NCI-H2081 (cell line): ENCODE measurements around the gene LAMTOR4.
"Not testable (repeated sequence)": the region's sequence is repeated elsewhere in the genome, so short reads cannot be mapped to it uniquely, and the experiment has no call there.

ENCODE experiments used
- DNase-seq, 2 experiments: peaks; one replicate each; lab custom pipeline; 2025; lab: John Stamatoyannopoulos, UW

LAMTOR4 gene

DNA sequence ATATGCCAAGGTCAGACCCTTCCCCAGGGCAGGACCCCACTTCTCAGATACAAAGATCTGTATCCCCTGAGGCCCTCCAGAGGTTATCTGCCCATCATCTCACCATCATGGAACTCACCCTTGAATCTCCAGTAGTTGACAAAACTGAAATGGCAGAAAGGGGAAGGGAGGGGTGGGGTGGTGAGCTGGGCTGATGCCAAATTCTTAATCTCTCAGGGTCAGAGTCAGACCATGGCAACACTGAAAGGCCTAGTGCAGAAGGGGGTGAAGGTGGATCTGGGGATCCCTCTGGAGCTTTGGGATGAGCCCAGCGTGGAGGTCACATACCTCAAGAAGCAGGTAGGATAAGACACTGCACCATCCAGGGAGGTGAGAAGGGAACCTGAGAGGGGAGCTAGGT is 26.1 kb upstream of the LAMTOR4 start:
- no peak for DNase-seq

DNA sequence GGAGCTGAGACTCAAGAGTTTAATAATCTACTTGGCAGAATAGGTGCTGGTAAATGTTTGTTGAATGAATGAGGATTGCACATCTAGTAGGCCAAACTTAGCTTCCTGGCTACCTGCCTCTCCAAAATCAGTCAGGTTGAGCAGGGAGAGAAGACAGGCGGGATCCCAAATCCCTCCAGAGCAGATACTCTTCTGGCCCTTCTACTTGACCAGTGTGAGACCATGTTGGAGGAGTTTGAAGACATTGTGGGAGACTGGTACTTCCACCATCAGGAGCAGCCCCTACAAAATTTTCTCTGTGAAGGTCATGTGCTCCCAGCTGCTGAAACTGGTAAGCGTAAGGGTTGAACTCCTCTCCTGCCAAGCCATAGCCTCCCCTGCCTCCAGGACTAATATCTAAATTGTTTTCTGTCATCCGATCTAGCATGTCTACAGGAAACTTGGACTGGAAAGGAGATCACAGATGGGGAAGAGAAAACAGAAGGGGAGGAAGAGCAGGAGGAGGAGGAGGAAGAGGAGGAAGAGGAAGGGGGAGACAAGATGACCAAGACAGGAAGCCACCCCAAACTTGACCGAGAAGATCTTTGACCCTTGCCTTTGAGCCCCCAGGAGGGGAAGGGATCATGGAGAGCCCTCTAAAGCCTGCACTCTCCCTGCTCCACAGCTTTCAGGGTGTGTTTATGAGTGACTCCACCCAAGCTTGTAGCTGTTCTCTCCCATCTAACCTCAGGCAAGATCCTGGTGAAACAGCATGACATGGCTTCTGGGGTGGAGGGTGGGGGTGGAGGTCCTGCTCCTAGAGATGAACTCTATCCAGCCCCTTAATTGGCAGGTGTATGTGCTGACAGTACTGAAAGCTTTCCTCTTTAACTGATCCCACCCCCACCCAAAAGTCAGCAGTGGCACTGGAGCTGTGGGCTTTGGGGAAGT is 24.2 kb upstream of the LAMTOR4 start:
- no peak for DNase-seq

DNA sequence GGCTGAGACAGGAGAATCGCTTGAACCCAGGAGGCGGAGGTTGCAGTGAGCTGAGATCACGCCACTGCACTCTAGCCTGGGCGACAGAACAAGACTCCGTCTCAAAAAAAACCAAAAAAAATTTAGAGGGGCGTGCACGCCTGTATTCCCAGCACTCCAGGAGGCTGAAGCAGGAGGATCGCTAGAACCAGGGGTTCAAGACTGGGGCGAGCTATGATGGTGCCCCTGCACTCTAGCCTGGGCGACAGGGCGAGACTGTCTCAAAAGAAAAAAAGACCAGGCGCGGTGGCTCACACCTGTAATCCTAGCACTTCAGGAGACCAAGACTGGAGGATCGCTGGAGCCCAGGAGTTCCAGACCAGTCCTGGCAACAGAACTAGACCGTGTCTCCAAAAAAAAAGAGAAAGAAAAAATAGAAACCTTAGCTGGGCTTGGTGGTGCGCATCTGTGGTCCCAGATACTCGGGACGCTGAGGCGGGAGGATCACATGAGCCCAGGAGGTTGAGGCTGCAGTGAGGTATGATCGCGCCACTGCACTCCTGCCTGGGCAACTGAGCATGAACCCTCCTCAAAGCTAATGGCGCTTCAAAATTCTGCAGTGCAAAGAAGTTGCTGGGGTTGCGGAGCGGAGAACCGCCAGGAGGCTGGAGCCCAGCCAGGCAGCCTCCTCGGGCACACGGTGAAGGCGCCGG is 22.3 kb upstream of the LAMTOR4 start:
- peak in 1 of 2 experiments; percentile 62 for DNase-seq

DNA sequence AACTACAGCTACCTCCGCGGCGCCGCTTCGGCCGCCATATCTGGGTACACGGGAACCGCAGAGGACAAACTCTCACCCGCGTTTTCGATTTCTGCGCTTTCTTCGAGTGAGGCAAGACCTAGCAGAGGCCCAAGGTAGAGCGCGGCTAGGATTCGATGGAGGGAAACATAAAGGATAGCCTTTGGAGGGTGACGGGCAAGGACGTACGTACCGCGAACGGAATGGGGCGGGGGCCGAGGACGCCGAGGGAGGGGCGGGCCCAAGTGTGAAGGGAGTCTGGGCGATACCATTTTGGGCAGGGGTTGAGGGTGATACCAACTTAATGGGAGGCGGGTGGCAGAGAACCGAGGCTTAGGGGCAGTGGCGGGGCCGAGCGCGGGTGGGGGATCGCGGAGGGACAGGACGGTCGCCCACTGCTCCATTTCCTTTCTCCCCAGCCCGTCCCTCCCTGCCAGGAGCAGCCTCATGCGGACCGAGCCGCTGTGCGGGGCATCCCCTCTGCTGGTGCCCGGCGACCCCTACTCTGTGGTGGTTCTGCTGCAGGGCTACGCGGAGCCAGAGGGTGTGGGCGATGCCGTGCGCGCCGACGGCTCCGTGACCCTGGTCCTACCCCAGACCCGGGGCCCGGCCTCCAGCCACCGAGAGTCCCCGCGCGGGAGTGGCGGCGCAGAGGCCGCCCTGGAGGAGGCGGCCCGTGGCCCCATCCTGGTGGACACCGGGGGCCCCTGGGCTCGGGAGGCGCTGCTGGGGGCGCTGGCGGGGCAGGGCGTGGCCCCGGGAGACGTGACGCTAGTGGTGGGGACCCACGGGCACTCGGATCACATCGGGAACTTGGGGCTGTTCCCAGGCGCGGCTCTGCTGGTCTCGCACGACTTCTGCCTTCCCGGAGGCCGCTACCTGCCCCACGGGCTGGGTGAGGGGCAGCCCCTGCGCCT is 21.5 kb upstream of the LAMTOR4 start, which contains the start of gene MBLAC1:
MBLAC1 (plus strand) TSS at position 37 of the 935 bp plus-strand sequence; CDS start at position 466, 429 bp downstream.
- DNase-seq, result peak; percentile 93 to 95

DNA sequence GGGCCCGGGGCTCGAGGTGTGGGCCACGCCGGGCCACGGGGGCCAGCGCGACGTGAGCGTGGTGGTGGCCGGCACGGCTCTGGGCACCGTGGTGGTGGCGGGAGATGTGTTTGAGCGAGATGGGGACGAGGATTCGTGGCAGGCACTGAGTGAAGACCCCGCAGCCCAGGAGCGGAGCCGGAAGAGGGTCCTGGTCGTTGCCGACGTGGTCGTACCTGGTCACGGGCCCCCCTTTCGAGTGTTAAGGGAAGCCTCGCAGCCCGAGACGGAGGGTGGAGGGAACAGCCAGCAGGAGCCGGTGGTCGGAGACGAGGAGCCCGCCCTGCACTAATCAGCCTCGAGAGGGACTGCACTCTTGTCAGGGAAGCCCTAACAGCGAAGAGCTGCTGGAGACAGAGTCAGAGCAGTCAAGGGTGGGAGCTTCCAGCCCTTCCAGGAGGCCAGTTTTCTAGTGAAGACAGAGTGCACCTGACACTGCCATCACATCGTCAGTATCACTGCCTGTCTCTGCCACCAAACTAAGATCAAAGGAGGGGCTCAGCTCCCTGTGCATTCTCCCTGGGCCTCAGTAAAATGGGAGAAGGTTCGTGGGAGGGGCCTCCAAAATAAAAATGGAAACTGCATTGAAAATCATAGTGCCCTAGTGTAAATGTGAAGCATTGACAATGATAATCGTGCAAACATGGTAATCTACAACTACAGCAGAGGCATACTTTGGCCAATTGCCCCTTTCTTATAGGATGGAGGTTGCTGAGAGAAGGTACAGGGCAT is 20.7 kb upstream of the LAMTOR4 start:
- DNase-seq, result no peak

DNA sequence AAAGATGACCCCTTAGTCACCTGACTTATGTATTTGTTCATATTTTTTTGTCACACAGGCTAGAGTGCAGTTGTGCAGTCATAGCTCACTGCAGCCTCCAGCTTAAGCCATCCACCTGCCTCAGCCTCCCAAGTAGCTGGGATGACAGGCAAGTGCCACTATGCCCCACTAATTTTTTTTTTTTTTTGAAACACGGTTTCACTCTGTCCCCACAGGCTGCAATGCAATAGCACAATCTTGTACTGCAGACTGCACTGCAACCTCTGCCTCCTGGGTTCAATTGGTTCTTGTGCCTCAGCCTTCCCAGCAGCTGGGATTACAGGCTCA is 20.1 kb upstream of the LAMTOR4 start:
- no peak for DNase-seq

DNA sequence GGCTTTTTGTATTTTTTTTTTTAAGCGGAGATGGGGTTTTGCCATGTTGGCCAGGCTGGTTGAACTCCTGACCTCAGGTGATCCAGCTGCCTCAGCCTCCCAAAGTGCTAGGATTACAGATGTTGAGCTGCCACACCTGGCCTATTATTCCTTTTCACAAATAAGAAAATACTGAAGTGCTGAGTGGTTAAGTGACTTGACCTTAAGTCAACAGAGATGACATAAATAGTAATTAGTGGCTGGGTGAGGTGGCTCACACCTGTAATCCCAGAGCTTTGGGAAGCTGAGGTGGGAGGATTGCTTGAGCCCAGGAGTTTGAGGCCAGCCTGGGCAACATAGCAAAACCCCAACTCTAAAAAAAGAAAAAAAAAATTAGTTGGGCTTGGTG is 18.5 kb upstream of the LAMTOR4 start:
- DNase-seq, result not testable (repeated sequence)

DNA sequence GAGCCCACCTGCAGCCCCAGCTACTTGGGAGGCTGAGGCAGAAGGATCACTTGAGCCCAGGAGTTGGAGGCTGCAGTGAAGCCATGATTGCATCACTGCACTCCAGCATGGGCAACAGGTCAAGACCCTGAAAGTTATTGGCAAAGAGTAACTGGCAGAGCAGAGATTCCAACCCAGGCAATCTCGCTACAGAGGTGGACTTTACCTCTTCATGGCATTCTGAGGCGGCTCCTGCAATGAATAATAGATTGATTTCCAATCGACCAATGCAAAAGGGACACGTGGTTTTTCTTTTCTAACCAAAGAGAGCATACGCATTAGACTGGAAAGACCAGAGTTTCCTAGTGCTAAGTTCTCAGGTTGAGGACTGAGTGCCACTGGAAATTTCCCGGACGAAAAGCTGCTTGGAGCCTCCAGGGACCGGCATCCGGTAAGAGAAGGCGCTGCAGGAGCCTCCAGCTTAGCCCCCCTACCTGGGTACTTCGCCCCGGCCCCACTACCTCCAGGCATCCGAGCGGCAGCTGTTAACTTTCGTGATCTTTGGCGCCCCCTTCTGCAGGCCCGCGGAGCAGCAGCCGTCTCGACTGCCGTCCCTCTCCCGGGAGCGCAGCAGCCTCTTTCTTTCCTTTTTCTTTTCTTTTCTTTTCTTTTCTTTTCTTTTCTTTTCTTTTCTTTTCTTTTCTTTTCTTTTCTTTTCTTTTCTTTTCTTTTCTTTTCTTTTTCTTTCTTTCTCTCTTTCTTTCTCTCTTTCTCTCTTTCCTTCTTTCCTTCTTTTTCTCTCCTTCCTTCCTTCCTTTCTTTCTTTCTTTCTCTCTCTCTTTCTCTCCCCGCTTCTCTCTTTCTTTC is 17.9 kb upstream of the LAMTOR4 start:
- peak; percentile 82 to 92 for DNase-seq

DNA sequence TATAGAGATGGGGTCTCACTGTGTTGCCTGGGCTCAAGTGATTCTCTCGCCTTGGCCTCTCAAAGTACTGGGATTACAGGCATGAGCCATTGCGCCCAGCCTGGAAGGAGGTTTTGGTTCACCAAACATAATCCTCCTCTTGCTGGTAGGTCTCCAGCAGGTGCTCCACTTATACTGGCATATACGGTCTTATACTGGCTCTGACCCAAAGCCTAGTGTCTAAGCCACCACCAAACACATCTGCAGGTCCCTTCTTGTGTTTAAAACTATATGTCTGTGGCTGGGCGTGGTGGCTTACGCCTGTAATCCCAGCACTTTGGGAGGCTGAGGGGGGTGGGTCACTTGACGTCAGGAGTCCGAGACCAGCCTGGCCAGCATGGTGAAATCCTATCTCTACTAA is 16.6 kb upstream of the LAMTOR4 start:
- DNase-seq, result peak in 1 of 2 experiments; percentile 31

DNA sequence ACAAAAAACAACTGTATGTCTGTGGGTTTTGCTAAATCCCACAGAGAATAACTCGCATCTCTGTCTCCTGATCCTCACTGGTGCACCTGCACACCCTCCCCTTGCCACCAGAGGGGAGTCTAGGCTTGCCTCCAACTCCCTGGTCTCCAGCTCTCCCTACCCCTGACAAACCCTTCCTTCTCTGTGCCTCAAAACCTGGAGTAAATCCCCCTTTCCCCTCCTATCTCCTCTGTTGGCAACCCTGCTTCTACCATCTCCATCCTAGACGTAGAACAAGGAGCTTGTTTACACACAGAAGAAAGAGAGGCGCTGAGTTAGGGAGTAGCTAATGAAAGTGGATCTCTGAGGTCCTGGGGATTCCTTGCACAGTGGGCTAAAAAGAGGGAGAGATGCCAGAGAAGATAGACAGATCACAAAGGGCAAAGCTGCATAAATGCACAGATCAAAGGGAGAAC is 16.0 kb upstream of the LAMTOR4 start:
- DNase-seq, result peak; percentile 77 to 79

DNA sequence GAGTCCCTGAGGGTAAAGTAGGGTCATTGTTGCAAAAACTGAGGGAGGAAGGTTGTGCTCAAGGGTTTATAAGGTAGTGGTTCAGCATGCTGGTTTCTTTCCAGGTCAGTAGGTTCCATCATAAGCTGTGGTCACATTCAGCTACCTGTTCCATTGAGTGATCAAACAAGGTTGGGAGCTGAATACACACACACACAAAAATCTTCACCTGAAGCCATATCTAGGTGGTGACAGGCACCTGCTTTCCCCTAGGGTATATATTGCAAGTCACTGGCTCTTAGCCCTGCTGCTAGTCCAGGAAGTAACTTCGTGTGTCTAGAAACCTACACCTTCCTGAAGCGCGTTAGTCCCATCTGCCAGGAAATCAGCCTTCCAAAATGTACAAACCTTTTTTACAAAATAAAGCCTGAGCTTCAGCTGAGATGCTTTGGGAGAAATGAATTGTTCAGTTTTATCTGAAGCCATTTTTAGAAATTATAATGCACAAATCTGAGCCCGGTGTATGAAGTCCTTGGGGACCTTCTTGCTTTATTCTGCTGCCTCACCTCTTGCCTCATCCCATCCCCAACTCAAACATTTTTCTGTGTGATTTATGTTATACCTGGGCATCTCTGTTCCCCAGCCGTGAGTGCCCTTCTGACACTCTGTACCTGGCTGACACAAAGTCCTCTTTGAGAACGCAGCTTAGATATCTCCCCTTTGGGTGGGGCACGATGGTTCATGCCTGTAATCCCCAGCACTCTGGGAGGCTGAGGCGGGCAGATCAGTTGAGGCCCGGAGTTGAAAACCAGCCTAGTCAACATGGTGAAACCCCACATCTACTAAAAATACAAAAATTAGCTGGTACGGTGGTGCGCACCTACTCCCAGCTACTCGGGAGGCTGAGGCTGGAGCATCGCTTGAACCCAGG is 10.6 kb upstream of the LAMTOR4 start:
- peak in 1 of 2 experiments; percentile 33 for DNase-seq

DNA sequence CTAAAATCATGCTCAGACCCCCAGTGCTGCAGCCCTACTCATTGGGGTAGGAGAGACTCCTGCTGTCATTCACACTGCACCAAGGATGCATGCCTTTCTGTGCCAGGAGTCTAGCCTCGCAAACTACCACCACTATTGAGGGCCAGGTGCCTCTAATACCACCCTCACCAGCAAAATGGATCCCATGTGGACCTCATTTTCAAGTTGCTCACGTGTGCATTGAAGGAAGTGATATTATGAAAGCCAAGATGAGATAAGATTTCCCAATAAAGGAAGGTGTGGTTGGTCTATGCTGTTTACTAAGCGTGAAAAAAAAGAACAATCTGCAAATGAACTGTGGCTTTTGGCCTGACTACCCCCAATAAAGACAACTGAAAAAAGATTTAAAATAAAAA is 7.2 kb upstream of the LAMTOR4 start:
- no peak for DNase-seq

DNA sequence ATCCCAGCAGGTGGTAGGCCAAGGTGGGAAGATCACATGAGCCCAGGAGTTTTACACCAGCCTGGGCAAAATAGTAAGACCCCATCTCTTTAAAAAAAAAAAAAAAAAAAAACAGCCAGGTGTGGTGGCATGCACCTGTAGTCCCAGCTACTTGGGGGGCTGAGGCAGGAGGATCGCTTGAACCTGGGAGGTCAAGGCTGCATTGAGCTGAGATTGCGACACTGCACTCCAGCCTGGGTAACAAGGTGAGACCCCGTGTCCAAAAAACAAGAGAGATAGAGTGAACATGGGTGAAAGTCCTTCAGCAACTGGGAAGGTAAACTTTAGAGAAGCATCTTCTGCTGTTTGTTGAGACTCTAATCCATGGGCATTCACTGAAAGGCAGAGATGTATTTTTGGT is 6.3 kb upstream of the LAMTOR4 start:
- no peak for DNase-seq

DNA sequence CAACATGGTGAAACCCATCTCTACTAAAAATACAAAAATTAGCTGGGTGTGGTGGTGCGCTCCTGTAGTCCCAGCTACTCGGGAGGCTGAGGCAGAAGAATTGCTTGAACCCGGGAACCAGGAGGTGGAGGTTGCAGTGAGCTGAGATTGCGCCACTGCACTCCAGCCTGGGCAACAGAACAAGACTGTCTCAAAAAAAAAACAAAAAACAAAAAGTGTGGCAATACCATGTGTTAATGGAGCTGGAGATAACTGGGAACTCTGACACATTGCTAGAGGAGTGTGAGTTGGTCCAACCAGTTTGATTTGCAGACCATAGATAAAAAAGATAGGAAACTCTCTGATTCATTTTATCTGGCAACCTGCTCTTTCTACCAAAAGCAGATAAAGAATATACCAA is 2.4 kb upstream of the LAMTOR4 start:
- DNase-seq, result not testable (repeated sequence)

DNA sequence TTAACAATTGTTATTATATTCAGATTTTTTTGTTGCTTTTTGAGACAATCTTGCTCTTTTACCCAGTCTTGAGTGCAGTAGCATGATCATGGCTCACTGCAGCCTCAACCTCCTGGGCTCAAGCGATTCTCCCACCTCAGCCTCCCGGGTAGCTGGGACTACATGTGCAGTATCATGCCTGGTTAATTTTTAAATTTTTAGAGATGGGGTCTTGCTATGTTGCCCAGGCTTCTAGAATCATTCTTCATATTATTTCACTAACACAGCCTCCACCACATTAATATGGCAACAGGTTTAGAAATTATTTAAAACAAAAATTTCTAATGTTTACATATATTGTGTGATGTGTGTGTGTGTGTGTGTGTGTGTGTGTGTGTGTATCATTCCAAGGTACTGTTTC is 1.4 kb upstream of the LAMTOR4 start:
- no peak for DNase-seq

DNA sequence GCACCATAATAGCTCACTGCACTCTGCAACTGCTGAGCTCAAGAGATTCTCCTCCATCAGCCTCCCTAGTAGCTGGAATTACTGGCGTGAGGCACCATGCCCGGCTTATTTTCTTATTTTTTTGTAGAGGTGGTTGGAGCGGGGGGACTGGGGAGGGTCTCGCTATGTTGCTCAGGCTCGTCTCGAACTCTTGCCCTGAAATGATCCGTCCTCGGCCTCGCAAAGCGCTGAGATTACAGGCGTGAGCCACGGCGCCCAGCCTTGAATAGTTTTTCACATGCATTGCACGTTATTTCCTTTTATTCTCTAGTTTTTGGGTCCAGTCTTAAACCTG is 526 bp upstream of the LAMTOR4 start:
- DNase-seq, result no peak

DNA sequence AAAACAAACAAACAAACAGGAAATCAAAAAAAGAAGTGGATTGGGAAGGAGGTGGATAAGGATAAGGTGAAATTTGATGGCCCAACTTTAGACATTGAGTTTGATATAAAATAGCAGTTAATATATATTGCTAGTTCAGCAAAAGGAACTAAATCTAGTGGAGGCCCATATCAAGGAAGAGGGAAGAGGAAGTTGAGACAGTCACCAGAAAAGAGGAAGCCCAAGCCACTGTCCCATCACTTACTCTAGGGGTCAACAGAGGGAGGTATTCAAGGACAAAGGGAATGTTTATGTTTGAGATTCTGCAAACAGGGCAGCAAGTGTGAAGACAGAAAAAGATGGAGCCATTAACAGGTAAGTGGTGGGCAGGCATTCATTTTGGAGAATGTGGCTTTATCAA is 3.7 kb downstream of the LAMTOR4 start:
- DNase-seq, result no peak

DNA sequence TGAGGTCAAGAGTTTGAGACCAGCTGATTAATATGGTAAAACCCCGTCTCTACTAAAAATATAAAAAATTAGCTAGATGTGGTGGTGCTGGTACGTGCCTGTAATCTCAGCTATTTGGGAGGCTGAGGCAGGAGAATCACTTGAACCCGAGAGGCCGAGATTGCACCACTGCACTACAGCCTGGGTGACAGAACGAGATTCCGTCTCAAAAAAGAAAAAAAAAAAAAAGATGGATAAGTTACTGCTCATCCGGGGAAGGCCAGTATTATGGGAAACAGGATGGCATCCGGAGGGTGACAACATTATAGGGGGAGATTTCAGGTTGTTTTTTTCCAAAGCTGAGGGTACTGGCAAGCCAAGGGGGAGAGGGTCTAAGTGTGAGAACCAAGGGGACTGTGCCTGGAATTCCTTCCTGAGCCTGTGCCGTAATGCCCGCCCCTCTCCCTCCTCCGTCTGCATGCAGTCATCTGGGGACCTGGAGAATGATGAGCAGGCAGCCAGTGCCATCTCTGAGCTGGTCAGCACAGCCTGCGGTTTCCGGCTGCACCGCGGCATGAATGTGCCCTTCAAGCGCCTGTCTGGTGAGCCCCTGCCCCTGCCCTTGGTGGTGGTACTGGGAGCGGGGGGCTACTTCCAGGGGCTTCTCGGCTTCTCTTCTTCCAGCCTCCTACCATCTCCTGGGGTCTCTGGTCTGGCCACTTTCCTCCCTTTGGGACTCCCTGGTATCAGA is 4.4 kb downstream of the LAMTOR4 start:
- DNase-seq, result no peak
